ENCODE results near the gene FUBP3. TPM values are rescaled to one million over a fixed set of nuclear protein-coding genes. Genes with fewer than 3 reads are reported as not detected.

The FUBP3 gene
- total RNA-seq, 1 experiment from 2014 or later = 78.6 TPM

DNA sequence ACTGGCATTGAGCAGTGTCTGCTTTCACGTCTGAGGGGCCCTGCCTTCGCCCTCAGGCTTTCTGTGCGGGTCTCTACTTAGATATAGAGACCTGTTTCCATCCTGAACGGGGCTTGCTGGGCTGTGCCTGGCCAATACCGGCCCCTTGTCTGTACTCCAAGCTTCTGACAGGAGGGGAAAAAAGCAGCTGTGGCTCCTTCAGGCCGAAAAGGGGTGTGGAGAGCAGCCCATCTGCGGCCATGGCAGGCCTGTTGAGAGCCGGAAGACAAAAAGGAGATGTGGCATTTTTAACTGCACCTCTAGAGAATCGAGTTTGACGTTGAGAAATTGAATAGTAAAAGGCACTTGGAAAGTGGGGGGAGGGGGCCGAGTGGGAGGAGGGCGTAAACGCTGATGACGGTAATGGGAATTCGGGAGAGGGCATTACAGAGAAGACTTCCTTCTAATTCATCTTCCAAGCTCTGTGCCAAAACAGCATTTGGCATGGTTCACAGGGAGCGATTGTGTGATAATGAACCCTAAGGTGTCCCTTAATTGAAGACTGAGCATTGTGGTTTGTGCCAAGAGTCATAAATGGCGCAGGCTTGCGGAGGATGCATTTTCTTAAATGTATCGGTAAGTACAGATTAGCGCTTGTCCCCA, 59.9 kb downstream of the FUBP3 start:
- Mint-ChIP-seq H3K27me3 (ENCODE audit: low read depth) (peaks cover 2% of the 10 kb centered on the region; the same call in 1 of the 2 replicates), H3K27ac (peak overlapping the region in 1 of 3 experiments; percentile 51; a peak in 2 of 7 replicates), H3K9me3 (no peaks in the 10 kb centered on the region), H3K4me3 (no peak overlapping the region), H3K36me3 (ENCODE audit: insufficient read depth in 1 of 3, low read depth in 3 of 3) (peaks cover 8 to 35% (median 33%) of the 10 kb centered on the region in 3 experiments; a peak in 6 of 7 replicates), H3K4me1 (peaks cover 15 to 17% of the 10 kb centered on the region in 2 experiments)
- no peaks in the 10 kb centered on the region for H3K23me2 ChIP-seq (ENCODE audit: insufficient read length, low read depth, low read length, poor library complexity, severe bottlenecking)
- H3T11ph ChIP-seq (ENCODE audit: low read length) = no peak overlapping the region
- DNase-seq = peak; percentile 35
- H3K9ac ChIP-seq (ENCODE audit: extremely low read depth, insufficient read length, low read length) = no peak overlapping the region
- H3K14ac ChIP-seq (ENCODE audit: insufficient read depth, low read length) = no peak overlapping the region
- no peaks in the 10 kb centered on the region for H3K9me3 ChIP-seq (ENCODE audit: control insufficient read depth, low read depth, low read length)
- no peak overlapping the region for H3K27ac ChIP-seq (ENCODE audit: insufficient read length, low read depth, low read length)
- no peak overlapping the region for H2AFZ ChIP-seq (ENCODE audit: low read length)
- no peaks in the 10 kb centered on the region for H3K79me2 ChIP-seq (ENCODE audit: insufficient read depth, low read length)
- no peaks in the 10 kb centered on the region for H3K27me3 ChIP-seq (ENCODE audit: insufficient read depth, low read length)
- H3K4ac ChIP-seq (ENCODE audit: low read depth, low read length) = no peak overlapping the region
- no peak overlapping the region for H3K56ac ChIP-seq (ENCODE audit: insufficient read length, low read depth, low read length)
- no peak overlapping the region for H2BK120ac ChIP-seq (ENCODE audit: low read depth, low read length, poor library complexity, severe bottlenecking)
- no peak overlapping the region for H2BK5ac ChIP-seq (ENCODE audit: insufficient read length, low read length)
- no peak overlapping the region for H2BK20ac ChIP-seq (ENCODE audit: low read depth, low read length, poor library complexity, severe bottlenecking)
- TF ChIP-seq CTCF (conservative IDR thresholded peaks at IDR 0.05) = no peak
- H4K5ac ChIP-seq (ENCODE audit: insufficient read length, low read depth, low read length) = no peak overlapping the region
- no peak overlapping the region for H3K18ac ChIP-seq (ENCODE audit: insufficient read length, low read depth, low read length)
- no peaks in the 10 kb centered on the region for H3K79me1 ChIP-seq (ENCODE audit: insufficient read depth, low read depth, low read length, poor library complexity, severe bottlenecking)
- no peaks in the 10 kb centered on the region; the same call in 1 of the 2 replicates for H3K4me1 ChIP-seq (ENCODE audit: insufficient read depth, low read length)
- H3K23ac ChIP-seq (ENCODE audit: insufficient read length, low read depth, low read length) = no peak overlapping the region
- H2AK5ac ChIP-seq (ENCODE audit: insufficient read length, low read length) = no peak overlapping the region
- H2BK12ac ChIP-seq (ENCODE audit: insufficient read length, low read depth, low read length) = no peak overlapping the region
- H4K20me1 ChIP-seq (ENCODE audit: control insufficient read depth, insufficient read depth, insufficient read length) = no peaks in the 10 kb centered on the region
- no peak overlapping the region for H4K8ac ChIP-seq (replicated peaks; ENCODE audit: insufficient read length, low read depth, low read length)
- WGBS (ENCODE audit: extremely low coverage, insufficient read length, low lambda C conversion rate) = no CpG with 5 or more reads among the region's 20 CpGs
- no peak overlapping the region for H2BK15ac ChIP-seq (ENCODE audit: low read depth, low read length)
- no peak overlapping the region for H3K4me2 ChIP-seq (ENCODE audit: insufficient read depth, insufficient read length, low read length)
- H4K91ac ChIP-seq (ENCODE audit: insufficient read length, low read depth, low read length) = no peak overlapping the region

Data from H9 (cell line).